PC-9 (cell line): ENCODE data around the gene GNGT1. TPM values are rescaled to one million over a fixed set of nuclear protein-coding genes. Genes with fewer than 3 reads are reported as not detected.

Source experiments
- Bru-seq: library from RNA; stranded (reverse); fragments of 400-500 nt; gene quantifications from one replicate; lab custom pipeline; 2021; lab: Mats Ljungman, UMichigan
- BruChase-seq, 2 experiments: library from RNA; stranded (reverse); fragments of 400-500 nt; gene quantifications; one replicate each; lab custom pipeline; 2021; lab: Mats Ljungman, UMichigan
- BruUV-seq: library from RNA; stranded (reverse); fragments of 400-500 nt; replicated peaks from 2 replicates; lab custom pipeline; 2021; lab: Mats Ljungman, UMichigan
- CTCF ChIA-PET: fragments of 300-600 bp; sonication (Branson Sonifier 250); formaldehyde crosslinking; loops from one replicate; lab custom pipeline; 2022; ENCODE audit warnings: antibody characterized with exemption; lab: Charles Lee
- POLR2A ChIA-PET: fragments of 300-600 bp; sonication (Branson Sonifier 250); formaldehyde crosslinking; loops from one replicate; lab custom pipeline; 2022; ENCODE audit warnings: antibody characterized with exemption; ENCODE audit not compliant: unreplicated experiment; lab: Charles Lee
- DNase-seq, 2 experiments: peaks; one replicate each; pipeline versions ENCODE4 v3.0.0 to v3.0.0-alpha.2; 2015 to 2022; ENCODE audit warnings: mixed read lengths in 1 of 2
- H2AFZ ChIP-seq: fragments of 200-600 bp; sonication (generic); 2 replicates; pipeline ENCODE4 v1.8.1; 2017; ENCODE audit warnings: antibody characterized with exemption
- H3F3A ChIP-seq: fragments of 200-600 bp; sonication (generic); 2 replicates; pipeline ENCODE4 v1.8.1; 2017; ENCODE audit warnings: antibody characterized with exemption, mild to moderate bottlenecking, low read depth; ENCODE audit not compliant: insufficient read depth
- H3K27ac ChIP-seq: fragments of 200-600 bp; sonication (generic); 2 replicates; pipeline ENCODE4 v1.6.1; 2016; ENCODE audit warnings: mixed run types
- H3K27me3 ChIP-seq: fragments of 200-600 bp; sonication (generic); 2 replicates; pipeline ENCODE4 v1.6.1; 2016; ENCODE audit warnings: low read depth, mixed run types; ENCODE audit not compliant: insufficient read depth
- H3K36me3 ChIP-seq: fragments of 200-600 bp; sonication (generic); 2 replicates; pipeline ENCODE4 v1.6.1; 2016; ENCODE audit warnings: low read depth, mixed run types
- H3K4me1 ChIP-seq: fragments of 200-600 bp; sonication (generic); replicated peaks from 2 replicates; pipeline ENCODE4 v1.6.1; 2016; ENCODE audit warnings: mixed run types; ENCODE audit not compliant: insufficient read depth
- H3K4me2 ChIP-seq: fragments of 200-600 bp; sonication (generic); 2 replicates; pipeline ENCODE4 v1.6.1; 2017; ENCODE audit warnings: mixed run types
- H3K4me3 ChIP-seq: fragments of 200-600 bp; sonication (generic); 2 replicates; pipeline ENCODE4 v1.6.1; 2016; ENCODE audit warnings: mixed run types
- H3K79me2 ChIP-seq: fragments of 200-600 bp; sonication (generic); 2 replicates; pipeline ENCODE4 v1.6.1; 2017; ENCODE audit warnings: low read depth, mixed run types
- H3K9me2 ChIP-seq: fragments of 200-600 bp; sonication (generic); 2 replicates; pipeline ENCODE4 v1.8.1; 2017; ENCODE audit warnings: mild to moderate bottlenecking; ENCODE audit not compliant: insufficient read depth
- H3K9me3 ChIP-seq: fragments of 200-600 bp; sonication (generic); 2 replicates; pipeline ENCODE4 v1.8.1; 2016; ENCODE audit warnings: low read depth; ENCODE audit not compliant: insufficient read depth
- H4K20me1 ChIP-seq: fragments of 200-600 bp; sonication (generic); 2 replicates; pipeline ENCODE4 v1.8.1; 2017; ENCODE audit not compliant: insufficient read depth
- EZH2 ChIP-seq: fragments of 200-600 bp; sonication (generic); IDR thresholded peaks from 2 replicates; pipeline ENCODE4 v1.8.0; 2017; ENCODE audit warnings: antibody characterized with exemption, low read depth
- intact Hi-C: fragments of 100-400 bp; cut with micrococcal nuclease; formaldehyde crosslinking; loops from one replicate; pipeline ENCODE4 v1.10.0; 2022; ENCODE audit not compliant: unreplicated experiment
- long read RNA-seq: library from polyadenylated mRNA; stranded (forward); transcript quantifications from one replicate; pipeline ENCODE4 v2.0.0, GENCODE V29; 2022
- total RNA-seq: library from RNA; stranded (reverse); gene quantifications from 2 replicates; pipeline ENCODE4 v1.2.3, GENCODE V29; 2021
- TF ChIP-seq, protein P1 (sequence below): fragments of 200-600 bp; sonication (generic); conservative IDR thresholded peaks from 2 replicates; pipeline ENCODE4 v1.6.1; 2017; ENCODE audit warnings: mixed run types, antibody characterized with exemption, mild to moderate bottlenecking, moderate library complexity

The GNGT1 gene
- 1.1 TPM in 1 of 2 replicates, not detected in the other for total RNA-seq
- percentile 52 among the genes with signal in this experiment for Bru-seq, nascent RNA
- percentile 67 among the genes with signal in this experiment for BruChase-seq, experiment 1, labeled RNA remaining after a 2-hour chase
- BruChase-seq, experiment 2, labeled RNA remaining after a 6-hour chase: percentile 59 among the genes with signal in this experiment
- long read RNA-seq, partial matches to known transcripts: 2 of 7 reads
- long read RNA-seq, other reads (novel, unspliced or antisense): 5 of 7 reads

- DNase-seq: no peak
- ChIA-PET POLR2A (interaction anchor here (0.7 kb wide), 1 partner anchor 8 kb away, joined by 5 read pairs; no protein-coding TSS in a partner anchor), CTCF (interaction anchor here (0.5 to 0.7 kb wide), 4 partner anchors 16 to 974 kb away, joined by 3 to 19 read pairs (median 5); no protein-coding TSS in a partner anchor)
- H3K9me3 ChIP-seq: no peaks in the 10 kb centered on the region; the same call in 1 of the 2 replicates
- no peaks in the 10 kb centered on the region for H3K4me1 ChIP-seq
- no peak within 1 kb of the TSS for H3K4me3 ChIP-seq
- no peaks in the 10 kb centered on the region for H4K20me1 ChIP-seq
- TF ChIP-seq EZH2: no peak
- TF ChIP-seq, protein P1, sequence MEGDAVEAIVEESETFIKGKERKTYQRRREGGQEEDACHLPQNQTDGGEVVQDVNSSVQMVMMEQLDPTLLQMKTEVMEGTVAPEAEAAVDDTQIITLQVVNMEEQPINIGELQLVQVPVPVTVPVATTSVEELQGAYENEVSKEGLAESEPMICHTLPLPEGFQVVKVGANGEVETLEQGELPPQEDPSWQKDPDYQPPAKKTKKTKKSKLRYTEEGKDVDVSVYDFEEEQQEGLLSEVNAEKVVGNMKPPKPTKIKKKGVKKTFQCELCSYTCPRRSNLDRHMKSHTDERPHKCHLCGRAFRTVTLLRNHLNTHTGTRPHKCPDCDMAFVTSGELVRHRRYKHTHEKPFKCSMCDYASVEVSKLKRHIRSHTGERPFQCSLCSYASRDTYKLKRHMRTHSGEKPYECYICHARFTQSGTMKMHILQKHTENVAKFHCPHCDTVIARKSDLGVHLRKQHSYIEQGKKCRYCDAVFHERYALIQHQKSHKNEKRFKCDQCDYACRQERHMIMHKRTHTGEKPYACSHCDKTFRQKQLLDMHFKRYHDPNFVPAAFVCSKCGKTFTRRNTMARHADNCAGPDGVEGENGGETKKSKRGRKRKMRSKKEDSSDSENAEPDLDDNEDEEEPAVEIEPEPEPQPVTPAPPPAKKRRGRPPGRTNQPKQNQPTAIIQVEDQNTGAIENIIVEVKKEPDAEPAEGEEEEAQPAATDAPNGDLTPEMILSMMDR: no peak
- no peak within 1 kb of the TSS for H3K27ac ChIP-seq
- BruUV-seq: no TSS peak
- H3K79me2 ChIP-seq: no peaks in the 10 kb centered on the region
- no peaks in the 10 kb centered on the region for H3K36me3 ChIP-seq
- no peaks in the 10 kb centered on the region for H3F3A ChIP-seq
- no peak within 1 kb of the TSS for H3K4me2 ChIP-seq
- H2AFZ ChIP-seq: no peak within 1 kb of the TSS
- intact Hi-C loops: no loop called here
- H3K9me2 ChIP-seq: no peaks in the 10 kb centered on the region
- H3K27me3 ChIP-seq: no peaks in the 10 kb centered on the region
Measured at GRCh38 chr7:93906267-93906666, at the start of gene GNGT1. Gene GNGT1, plus strand, starts transcription at chr7:93906567. Its CDS starts 180 bp downstream, at chr7:93906747.

GRCh38 chr7:93858857-93859256 is 47.5 kb upstream of the GNGT1 start:
- no peaks in the 10 kb centered on the region for H3K79me2 ChIP-seq
- intact Hi-C loops: no loop called here
- H4K20me1 ChIP-seq: no peaks in the 10 kb centered on the region
- H3K36me3 ChIP-seq: no peaks in the 10 kb centered on the region
- no peaks in the 10 kb centered on the region for H3F3A ChIP-seq
- no peak overlapping the region for H3K4me2 ChIP-seq
- peaks cover 3% of the 10 kb centered on the region; the same call in 1 of the 2 replicates for H3K9me3 ChIP-seq
- H3K27me3 ChIP-seq: no peaks in the 10 kb centered on the region
- H2AFZ ChIP-seq: no peak overlapping the region
- H3K4me3 ChIP-seq: no peak overlapping the region
- ChIA-PET CTCF (no interaction called here), POLR2A (no interaction called here)
- no peak for DNase-seq
- peaks cover 10% of the 10 kb centered on the region; the same call in 1 of the 2 replicates for H3K4me1 ChIP-seq
- no peaks in the 10 kb centered on the region for H3K9me2 ChIP-seq
- H3K27ac ChIP-seq: no peak overlapping the region
- BruUV-seq: no TSS peak
- no peak for TF ChIP-seq EZH2
- TF ChIP-seq, protein P1: no peak

GRCh38 chr7:93860261-93860660 is 46.1 kb upstream of the GNGT1 start:
- Histone ChIP-seq H3K27ac (no peak overlapping the region), H2AFZ (no peak overlapping the region), H3F3A (no peaks in the 10 kb centered on the region), H3K9me2 (no peaks in the 10 kb centered on the region), H3K4me1 (peaks cover 10% of the 10 kb centered on the region; the same call in 1 of the 2 replicates), H3K4me3 (no peak overlapping the region), H4K20me1 (no peaks in the 10 kb centered on the region), H3K27me3 (no peaks in the 10 kb centered on the region), H3K79me2 (no peaks in the 10 kb centered on the region), H3K4me2 (no peak overlapping the region), H3K9me3 (peaks cover 3% of the 10 kb centered on the region; the same call in 1 of the 2 replicates), H3K36me3 (no peaks in the 10 kb centered on the region)
- no peak for DNase-seq
- POLR2A ChIA-PET: no interaction called here
- intact Hi-C loops: no loop called here
- CTCF ChIA-PET: no interaction called here
- no TSS peak for BruUV-seq
- TF ChIP-seq EZH2: no peak
- TF ChIP-seq, protein P1: no peak
